ENCODE data around the gene SETX.

SETX gene

DNA sequence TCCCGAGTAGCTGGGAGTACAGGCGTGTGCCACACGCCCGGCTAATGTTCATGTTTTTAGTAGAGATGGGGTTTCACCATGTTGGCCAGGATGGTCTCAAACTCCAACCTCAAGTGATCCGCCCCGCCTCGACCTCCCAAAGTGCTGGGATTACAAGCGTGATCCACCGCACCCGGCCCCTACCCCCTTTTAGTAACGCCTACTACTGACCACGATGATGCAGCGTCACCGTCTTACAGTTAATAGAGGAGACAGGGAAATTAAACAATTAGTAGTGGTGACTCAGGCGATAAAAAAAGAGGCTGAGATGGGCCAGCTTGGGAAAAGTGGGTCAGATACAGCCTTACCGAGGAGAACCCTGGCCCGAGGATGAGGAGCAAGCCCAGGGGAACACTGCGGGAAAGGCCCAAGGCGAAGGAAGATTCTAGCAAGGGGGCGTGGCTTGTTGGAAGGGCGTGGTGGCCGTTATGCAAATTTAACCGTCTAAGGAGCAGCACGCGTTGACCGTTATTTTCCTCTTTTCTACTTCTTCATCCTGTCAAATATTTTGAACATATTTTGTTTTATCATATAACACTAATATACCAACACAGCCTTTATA is 1.6 kb upstream of the SETX start:
- no peak for DNase-seq (ENCODE audit: low read depth in 2 of 3, low spot score in 2 of 3)

DNA sequence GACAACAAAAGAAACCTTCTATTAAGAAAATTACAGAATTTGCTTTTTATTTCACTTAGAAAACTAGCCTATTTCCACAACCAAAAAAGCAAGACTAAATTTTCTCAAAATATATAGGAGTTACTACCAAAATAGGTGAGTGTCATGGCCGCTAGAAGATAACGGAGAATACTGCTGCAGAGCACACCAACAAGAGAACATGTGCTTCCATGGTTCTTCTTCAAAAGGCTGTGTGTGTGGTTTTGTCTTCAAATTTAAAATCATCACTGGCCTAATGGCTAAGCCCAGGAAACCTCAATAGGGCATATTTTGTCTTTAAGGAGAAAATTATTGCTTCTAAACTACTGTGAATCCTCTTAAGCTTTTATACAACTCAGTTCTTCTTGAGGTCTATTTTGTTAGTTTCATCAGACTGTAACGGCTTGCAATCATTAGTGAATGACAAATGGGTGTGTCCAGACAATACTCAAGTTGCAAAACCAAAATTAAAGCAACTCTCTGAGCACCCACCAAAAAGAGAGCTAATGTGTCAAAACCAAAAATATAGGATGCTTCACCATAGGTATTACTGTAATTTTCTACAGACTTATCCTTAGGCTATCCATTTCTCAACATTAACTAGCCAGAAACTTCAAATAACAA is 3.3 kb downstream of the SETX start:
- DNase-seq (ENCODE audit: low read depth in 2 of 3, low spot score in 2 of 3): no peak

DNA sequence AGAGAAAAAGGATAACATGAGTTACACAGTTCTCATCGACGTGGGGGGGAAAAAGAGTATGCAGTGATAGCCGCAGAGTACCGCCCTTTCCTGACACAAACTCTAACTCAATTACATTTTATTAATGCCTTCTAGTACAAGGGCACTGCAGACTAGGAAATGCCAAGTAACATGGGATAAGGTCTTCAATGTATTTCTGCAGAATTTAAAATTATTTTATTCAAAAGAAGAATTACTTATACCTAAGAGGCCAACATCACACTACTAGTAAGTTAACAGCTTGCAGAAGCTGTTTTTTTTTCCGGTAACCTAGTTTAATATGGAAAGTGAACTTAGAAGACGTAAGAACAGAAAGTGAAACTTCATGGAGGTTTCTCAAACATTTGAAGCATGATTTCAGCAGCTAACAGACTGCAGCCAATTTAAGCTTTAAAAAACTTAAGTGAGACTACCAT is 3.9 kb downstream of the SETX start:
- no peak for DNase-seq (ENCODE audit: low read depth in 2 of 3, low spot score in 2 of 3)

DNA sequence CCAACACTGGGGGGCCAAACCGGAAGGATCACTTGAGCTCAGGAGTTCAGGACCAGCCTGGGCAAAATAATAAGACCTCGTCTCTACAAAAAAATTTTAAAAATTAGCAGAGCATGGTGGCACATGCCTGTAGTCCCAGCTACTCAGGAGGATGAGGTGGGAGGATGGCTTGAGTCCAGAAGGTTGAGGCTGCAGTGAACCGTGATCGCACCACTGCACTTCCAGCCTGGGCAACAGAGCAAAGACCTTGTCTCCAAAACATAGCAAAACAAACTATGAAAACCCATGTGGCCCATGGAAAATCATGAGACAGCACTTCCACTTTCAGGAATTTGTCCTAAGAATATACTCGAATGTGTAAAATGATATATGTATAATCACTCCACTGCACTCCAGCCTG is 6.1 kb downstream of the SETX start:
- DNase-seq (ENCODE audit: low read depth in 2 of 3, low spot score in 2 of 3): no peak

DNA sequence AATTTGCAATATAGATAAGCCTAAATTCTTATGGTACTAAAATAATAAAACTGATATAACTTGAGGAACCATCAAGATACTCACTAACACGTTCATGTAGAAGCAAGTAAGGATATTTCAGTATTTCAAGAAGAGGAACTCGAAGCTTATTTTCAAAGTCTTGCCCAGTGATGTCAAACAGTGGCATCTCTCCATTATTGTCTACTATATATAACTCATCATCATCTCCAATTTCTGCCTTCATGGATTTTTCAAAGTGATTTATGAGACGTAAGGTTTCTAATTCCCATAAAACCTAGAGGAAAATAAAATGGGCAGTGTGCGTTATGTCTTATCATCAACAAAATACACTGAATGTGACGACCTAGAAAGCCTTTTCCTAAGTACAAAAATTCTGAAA is 8.6 kb downstream of the SETX start:
- DNase-seq (ENCODE audit: low read depth in 2 of 3, low spot score in 2 of 3): no peak

DNA sequence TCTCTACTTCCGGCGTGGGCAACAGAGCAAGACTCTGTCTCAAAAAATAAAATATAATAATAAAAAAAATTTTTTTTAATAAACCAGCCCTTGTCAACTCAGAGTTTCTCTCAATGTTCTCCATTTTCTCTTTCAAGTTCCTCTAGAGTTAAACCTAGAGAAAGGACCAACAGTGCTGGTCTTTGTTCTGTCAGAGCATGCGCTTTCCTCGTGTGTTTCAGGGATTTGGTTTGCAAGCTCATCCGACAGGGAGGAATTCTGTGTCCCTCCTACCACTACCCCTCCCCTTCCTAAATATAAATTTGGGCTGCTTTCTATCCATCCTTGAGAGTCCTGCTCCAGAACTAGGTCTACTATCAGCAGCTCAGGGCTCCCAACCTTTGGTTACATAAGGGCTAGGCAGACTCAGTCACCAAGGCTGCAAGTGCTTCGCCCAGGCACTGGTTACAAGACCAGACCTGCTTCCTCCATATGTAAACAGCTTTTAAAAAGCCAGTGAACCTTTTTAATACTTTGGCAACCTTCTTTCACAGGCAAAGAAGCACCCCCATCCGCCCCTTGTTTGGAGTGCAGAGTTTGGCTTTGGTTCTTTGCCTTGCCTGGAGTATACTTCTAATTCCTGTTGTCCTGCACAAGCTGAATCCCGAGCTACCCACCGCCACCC is 13.5 kb downstream of the SETX start:
- DNase-seq (ENCODE audit: low read depth in 2 of 3, low spot score in 2 of 3): no peak

DNA sequence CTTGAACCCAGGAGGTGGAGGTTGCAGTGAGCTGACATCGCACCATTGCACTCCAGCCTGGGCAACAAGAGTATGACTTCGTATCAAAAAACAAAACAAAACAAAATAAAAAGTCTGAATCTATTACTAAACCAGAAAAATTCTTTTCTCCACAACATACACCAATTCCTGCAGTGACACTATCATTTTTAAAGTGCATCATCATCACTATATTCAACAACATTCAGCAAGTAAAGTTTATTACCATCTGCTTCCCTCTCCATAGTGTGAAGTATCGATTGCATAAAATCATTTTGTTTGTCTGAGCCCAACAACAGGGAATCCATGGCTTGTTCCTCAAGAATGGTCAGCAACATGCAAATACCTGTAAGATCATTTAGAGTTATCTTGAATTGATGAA is 20.4 kb downstream of the SETX start:
- no peak for DNase-seq (ENCODE audit: low read depth in 2 of 3, low spot score in 2 of 3)

DNA sequence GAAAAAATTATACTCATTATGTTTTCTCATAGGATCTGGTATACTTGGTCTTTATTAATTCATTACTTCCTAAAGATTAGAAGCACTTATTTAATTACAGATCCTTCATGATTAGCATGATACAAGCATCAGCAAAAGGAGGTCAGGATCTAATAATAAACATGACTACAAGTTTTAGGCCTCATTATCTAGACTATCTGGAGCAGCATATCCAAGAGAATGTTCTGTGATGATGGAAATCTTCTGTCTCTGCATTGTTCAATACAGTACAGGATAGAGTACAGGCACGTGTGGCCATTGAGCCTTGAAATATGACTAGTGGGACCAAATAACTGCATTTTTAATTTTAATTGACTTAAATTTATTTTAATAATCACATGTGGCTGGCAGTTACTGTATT is 21.2 kb downstream of the SETX start:
- DNase-seq (ENCODE audit: low read depth in 2 of 3, low spot score in 2 of 3): no peak

DNA sequence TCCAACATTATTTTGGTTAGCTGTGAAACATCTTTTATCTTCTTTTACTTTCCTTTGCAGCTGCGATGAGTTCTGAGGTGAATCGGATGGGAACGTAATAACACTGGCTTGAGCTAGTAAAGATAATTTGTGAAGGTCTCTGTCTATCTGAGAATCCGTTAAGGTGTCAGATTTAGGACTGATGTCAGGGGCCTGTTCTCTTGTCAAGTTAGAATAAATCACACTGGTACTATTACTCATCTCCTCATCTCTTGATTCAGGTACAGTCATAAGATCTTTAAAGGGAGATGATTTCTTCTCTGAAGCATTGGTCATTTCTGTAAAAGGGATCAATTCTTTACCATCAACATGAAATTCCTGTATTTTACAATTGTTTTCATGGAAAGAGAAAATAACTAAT is 26.2 kb downstream of the SETX start:
- DNase-seq (ENCODE audit: low read depth in 2 of 3, low spot score in 2 of 3): no peak

DNA sequence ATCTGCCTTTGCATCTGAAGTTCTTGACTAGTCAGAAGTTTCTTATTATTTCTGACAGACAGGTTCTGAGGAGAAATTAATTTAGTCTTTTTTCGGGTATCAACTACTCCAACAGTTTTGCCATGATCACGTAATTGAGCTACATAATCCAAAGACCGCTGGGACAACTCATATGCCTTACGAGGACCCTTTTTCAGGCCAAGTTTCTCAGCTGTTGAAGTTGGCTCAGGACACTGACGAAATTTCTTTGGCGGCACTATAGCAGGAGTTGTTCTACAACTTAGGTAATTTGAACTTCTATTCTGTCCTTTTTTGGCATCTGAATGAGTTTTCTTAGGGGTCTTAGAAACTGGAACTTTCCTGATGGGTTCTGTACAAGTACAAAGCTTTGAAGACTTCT is 27.2 kb downstream of the SETX start:
- no peak for DNase-seq (ENCODE audit: low read depth in 2 of 3, low spot score in 2 of 3)

DNA sequence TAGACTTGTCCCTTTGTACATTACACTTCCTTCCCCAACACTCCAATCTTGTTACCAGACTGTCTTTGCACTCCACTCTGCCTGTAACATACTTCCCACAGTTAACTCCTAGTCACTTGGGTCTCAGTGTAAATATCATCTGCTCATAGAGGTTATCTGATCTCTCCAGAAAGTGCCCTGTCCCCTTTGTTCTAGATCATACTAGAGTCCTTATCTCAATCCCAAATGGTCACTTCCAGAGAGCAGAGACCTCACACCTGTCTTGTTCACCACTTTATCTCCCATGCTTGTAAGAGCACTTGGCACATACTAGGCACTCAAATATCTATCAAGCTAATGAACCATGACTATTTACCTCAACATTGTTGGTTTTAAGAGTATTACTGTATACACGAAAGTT is 30.4 kb downstream of the SETX start:
- no peak for DNase-seq (ENCODE audit: low read depth in 2 of 3, low spot score in 2 of 3)

DNA sequence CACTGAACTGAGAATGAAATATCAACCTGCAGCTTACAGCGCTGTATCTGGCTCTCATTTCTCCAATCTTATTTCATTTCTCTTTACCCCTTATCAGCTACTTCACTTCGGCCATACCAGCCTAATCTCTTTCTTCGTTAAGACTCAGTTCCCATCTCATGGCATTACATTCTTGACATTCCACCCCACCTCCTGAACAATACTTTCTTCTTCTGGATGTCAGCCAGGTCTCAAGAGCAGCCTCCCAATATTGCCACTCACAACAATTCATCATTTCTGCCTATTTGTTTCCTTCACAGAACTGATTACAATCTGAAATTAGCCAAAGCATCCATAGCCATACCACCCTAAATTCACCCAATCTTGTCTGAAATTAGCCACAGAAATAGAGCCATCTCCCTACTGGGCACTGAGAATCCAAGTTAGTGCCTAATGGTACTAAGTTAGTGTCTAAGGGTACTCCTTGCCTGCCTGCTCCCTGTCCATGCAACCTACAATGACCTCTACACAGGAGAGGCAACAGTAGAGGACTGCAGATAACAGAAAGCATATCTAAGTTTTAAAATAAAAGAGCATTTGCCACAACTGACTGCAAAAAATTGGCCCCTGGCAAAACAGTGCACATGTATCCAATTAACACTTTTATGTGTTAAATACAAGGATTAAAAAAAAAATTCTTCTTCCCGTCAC is 35.2 kb downstream of the SETX start:
- DNase-seq (ENCODE audit: low read depth in 2 of 3, low spot score in 2 of 3): no peak

DNA sequence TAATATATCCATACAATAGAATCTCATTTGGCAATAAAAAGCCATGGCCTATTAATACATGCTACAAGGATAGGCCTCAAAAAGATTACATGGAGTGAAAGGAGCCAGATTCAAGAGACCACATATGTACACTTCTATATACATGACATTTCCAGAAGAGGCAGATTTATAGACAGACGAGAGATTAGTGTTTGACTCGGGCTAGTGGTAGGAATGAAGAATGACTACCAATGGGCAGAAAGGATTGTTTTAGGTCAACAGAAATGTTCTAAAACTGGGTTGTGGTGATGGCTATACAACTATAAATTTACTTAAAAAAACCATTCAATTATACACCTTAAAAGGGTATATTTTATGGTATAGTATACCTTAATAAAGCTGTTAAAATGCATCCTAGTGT is 41.9 kb downstream of the SETX start:
- no peak for DNase-seq (ENCODE audit: low read depth in 2 of 3, low spot score in 2 of 3)

DNA sequence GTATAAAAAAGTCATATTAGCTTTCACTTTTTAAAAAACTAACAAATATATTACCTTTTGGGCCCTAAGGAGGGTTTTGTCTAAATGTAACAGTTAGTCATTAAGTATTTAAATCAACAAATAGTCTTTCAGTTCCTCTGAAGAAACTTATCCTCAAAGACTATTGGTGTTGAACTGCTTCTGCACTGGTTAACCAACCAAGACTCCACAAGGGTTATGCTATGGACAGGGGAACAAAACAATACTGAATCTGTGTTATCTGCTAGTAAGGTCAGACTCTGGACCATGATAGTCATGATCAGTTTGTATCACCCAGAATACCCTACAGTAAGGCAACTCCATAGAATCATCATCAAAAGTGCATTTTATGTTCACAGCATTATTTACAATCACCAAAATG is 42.4 kb downstream of the SETX start:
- no peak for DNase-seq (ENCODE audit: low read depth in 2 of 3, low spot score in 2 of 3)

DNA sequence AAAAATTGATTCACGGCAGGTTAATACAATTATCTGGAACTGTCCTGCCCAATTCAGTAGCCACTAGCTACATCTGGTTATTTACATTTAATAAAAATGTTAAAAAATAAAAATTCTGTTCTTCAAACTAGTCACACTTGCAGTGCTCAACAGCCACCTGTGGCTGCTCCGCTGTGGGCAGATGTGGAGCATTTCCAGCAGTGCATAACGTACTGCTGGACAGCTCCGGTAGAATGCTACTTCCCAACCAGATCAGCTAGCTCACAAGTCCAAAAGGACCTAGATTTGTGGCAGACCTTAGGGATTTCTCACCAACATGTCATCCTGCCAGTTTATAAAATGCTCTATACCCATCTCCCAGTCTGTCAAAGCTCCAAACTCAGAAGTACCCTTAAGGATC is 42.8 kb downstream of the SETX start:
- DNase-seq (ENCODE audit: low read depth in 2 of 3, low spot score in 2 of 3): no peak

DNA sequence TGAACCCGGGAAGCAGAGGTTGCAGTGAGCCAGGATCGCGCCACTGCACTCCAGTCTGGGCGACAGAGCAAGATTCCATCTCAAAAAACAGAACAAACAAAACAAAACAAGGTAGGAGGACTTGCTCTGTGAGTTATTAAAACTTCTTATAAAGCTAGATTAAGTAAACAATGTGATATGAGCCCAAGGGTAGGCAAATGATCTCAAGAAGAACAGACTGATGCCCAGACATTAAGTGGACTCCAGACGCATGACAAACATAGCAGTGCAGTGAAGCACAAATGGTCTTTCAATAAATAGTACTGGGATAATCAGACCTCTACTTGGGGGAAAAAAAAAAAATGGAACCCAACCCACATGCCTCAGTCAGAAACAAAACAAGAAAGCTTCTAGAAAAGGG is 45.7 kb downstream of the SETX start:
- no peak for DNase-seq (ENCODE audit: low read depth in 2 of 3, low spot score in 2 of 3)

DNA sequence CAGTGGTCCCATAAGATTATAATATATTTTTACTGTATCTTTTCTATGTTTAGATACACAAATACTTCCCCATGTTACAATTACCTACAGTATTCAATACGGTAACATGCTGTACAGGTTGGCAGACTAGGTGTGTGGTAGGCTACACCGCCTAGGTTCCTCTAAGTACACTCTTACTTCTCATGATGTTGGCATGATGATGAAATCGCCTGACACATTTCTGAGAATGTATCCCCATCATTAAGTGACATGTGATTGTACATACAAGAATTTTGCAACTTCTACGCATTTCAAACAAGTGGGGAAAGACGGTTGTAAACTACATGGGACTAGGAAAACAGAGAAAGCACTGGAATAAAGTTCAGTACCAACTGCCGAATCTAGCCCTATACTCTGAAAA is 53.3 kb downstream of the SETX start:
- DNase-seq (ENCODE audit: low read depth in 2 of 3, low spot score in 2 of 3): no peak

DNA sequence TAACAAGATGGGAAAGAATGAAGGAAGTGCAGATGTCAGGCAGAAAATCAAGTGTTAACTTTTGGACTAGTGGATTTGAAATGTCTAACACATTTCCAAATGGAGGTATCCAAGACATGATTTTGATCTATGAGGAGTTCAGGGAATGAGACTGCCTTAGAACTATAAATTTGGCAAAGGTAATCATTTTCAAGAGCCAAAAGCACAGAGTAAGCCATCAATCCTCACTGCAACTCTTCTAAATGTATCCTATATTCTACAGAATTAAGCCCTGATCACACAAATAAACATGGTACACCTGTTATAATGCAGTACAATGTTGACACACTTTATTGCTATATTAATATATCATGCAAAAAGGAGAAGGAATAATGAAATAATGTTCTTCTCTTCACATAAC is 55.6 kb downstream of the SETX start:
- DNase-seq (ENCODE audit: low read depth in 2 of 3, low spot score in 2 of 3): no peak

DNA sequence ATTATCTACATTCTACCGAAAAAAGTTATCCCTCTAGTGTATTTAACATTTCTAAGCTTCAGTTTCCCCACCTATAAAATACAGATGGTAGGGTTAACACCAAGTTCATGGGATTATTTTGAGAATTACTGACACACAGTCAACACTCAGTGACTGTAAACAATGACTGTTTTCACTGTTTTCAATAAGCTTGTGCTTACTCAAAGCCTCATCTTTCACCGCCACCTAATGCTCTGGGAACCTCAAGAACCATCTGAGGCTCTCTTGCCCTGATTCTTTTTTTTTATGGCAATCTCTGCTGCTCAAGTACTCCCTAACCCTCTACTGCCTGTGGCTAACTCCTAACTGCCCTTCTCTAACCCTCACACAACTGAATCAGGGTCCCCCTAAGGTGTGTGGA is 59.6 kb downstream of the SETX start:
- no peak for DNase-seq (ENCODE audit: low read depth in 2 of 3, low spot score in 2 of 3)

DNA sequence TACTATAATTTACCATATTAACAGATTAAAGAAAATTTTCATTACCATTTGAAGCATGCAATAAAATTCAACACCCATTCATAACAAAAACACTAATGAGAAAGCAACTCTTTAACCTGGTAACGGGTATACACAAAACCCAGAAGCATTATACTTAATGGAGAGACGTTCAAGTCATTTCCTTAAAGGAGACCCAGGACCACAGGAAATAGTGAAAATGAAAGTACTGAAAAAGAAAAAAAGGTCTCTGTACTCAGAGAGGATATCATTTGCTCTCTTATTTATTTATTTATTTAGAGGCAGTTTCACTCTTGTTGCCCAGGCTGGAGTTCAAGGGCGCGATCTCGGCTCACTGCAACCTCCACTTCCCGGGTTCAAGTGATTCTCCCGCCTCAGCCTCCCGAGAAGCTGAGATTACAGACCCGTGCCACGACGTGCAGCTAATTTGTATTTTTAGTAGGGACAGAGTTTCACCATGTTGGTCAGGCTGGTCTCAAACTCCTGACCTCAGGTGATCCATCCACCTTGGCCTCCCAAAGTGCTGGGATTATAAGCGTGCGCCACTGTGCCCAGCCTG is 61.6 kb downstream of the SETX start:
- DNase-seq (ENCODE audit: low read depth in 2 of 3, low spot score in 2 of 3): no peak

DNA sequence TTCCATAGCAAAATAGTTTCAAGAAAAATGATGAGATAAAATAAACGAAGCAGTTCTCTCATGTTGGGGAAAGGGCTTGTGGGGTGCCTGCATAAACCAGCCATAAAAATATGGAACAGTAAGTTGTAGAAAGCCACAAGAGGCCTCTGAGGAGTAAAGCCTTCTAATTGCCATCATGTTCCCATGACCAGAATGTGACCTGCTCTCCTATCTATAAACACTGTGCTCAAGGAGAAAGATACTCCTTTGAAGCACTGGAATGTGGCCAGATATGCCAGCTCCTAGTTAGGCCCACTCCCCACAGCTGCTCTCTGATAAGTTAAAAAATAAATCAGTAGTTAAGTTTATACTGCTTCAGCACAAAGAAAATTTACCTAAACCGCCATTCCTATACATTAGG is 65.8 kb downstream of the SETX start:
- DNase-seq (ENCODE audit: low read depth in 2 of 3, low spot score in 2 of 3): no peak

DNA sequence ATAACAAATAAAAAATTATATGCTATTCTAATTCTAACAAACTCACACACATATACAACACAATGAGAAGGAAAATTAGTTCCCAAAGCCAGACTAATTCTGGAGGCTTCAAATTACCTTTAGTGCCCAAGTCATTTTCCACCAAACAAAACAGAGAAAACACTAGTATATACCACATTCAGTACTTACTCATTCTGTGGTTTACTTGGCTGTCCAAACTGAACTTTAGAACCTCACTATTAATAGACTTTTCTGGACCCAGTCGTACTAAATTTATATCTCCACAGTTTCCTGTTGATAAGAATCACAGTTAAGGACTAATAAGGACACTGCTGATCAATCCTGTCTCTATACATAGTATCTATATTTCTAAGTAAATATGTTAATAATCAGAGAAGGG is 66.4 kb downstream of the SETX start:
- DNase-seq (ENCODE audit: low read depth in 2 of 3, low spot score in 2 of 3): no peak
